GM18517 (cell line): ENCODE data around the gene CSPG5.

Source experiments
- ATAC-seq: cut with Tn5 transposase; IDR thresholded peaks from one replicate; pipeline ENCODE4 v1.9.1; 2021; ENCODE audit warnings: mild to moderate bottlenecking, moderate library complexity; ENCODE audit not compliant: unreplicated experiment

CSPG5 gene

GRCh38 chr3:47578691-47579632, at the start of gene CSPG5:
Gene CSPG5, minus strand, starts transcription at chr3:47578865. Its CDS starts 172 bp downstream, at chr3:47578693.
- ATAC-seq, result no peak

- no peak for ATAC-seq
These were observed 49.8 kb upstream of the CSPG5 start for GRCh38 chr3:47628426-47628825.

- no peak for ATAC-seq
These were observed 44.2 kb upstream of the CSPG5 start for GRCh38 chr3:47622671-47623461.

GRCh38 chr3:47617086-47618010, 38.7 kb upstream of the CSPG5 start:
- no peak for ATAC-seq

GRCh38 chr3:47614788-47615187, 36.1 kb upstream of the CSPG5 start:
- no peak for ATAC-seq

GRCh38 chr3:47613722-47614121, 35.1 kb upstream of the CSPG5 start:
- no peak for ATAC-seq

- no peak for ATAC-seq
These were observed 34.2 kb upstream of the CSPG5 start for GRCh38 chr3:47612879-47613278.

GRCh38 chr3:47612178-47612577, 33.5 kb upstream of the CSPG5 start:
- ATAC-seq, result no peak

- no peak for ATAC-seq
These were observed 32.9 kb upstream of the CSPG5 start for GRCh38 chr3:47611576-47611975.

- ATAC-seq, result no peak
These were observed 31.9 kb upstream of the CSPG5 start for GRCh38 chr3:47610583-47610982.

GRCh38 chr3:47607335-47607734, 28.7 kb upstream of the CSPG5 start:
- no peak for ATAC-seq

GRCh38 chr3:47606165-47606564, 27.5 kb upstream of the CSPG5 start:
- no peak for ATAC-seq

GRCh38 chr3:47605652-47606051, 27.0 kb upstream of the CSPG5 start:
- no peak for ATAC-seq

- no peak for ATAC-seq
These were observed 25.5 kb upstream of the CSPG5 start for GRCh38 chr3:47604145-47604544.

- no peak for ATAC-seq
These were observed 24.7 kb upstream of the CSPG5 start for GRCh38 chr3:47603332-47603731.

GRCh38 chr3:47601281-47601680, 22.6 kb upstream of the CSPG5 start:
- ATAC-seq, result no peak

GRCh38 chr3:47594792-47595191, 16.1 kb upstream of the CSPG5 start:
- no peak for ATAC-seq

- ATAC-seq, result no peak
These were observed 13.6 kb upstream of the CSPG5 start for GRCh38 chr3:47592066-47592795.

GRCh38 chr3:47590216-47590615, 11.6 kb upstream of the CSPG5 start:
- ATAC-seq, result no peak

GRCh38 chr3:47588587-47588986, 9.9 kb upstream of the CSPG5 start:
- ATAC-seq, result no peak
